HK-2 (cell line): Measurements from ENCODE around the gene AMMECR1.

ENCODE experiments used
- DNase-seq: peaks from one replicate; pipeline ENCODE4 v3.0.0-alpha.2; 2018; ENCODE audit not compliant: unreplicated experiment

The AMMECR1 gene

DNA sequence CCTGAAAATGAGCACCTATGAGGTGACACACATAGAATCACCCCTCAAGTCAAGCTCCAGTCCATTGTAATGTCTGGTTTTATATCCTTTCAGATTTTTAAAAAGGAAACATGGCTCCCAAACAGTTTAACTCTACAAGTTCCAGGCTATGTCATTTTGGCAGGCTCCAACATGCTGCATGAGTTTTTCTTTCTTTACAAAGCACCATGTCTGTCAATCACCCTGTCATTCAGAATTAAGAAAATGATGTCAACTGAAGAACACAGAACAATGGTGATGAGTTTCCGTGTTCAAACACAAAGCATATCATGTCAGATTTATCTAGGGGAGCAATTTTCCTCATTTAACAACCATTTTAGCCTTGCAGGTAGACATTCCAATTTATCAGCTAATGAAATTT lies 106.5 kb downstream of the AMMECR1 start:
- no peak for DNase-seq

GRCh38 chrX:110210417-110211139 lies 107.3 kb downstream of the AMMECR1 start:
- DNase-seq, result no peak

DNA sequence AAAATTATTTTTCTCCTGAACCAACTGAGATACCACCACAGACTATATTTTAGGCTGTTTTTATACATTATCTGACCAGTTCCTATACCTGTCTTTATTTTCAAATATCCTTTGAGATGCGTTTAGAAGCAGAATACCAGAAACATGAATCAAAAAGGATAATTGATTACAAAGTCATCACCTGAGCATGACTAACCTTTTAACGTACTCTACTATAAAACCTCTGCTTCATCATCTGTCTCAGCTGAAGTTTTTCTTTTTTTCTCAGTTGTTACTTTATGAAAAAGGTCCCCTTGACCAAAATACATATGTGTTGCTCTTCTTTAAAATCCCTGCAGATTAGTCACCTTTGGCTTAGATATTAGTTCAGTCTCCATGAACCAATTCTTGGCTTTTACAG lies 109.8 kb downstream of the AMMECR1 start:
- DNase-seq, result no peak

DNA sequence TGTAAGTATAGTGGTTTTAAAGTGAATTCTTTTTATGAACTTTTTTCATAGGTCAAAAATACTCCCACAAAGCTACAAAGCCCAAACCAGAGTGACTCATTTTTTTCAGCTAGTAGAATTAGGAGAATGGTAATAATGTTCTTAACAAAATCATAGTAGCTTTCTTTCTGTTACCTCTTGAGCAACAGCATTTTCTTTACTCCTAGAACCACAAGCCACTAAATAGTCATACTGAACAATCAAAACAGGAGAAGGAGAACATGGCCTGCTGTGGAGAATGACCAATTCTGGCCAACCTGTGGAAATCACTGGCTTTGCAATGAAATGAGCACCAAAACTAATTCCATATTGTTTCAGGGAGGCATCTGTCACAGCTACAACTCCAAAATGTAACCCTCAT lies 112.9 kb downstream of the AMMECR1 start:
- DNase-seq, result no peak

DNA sequence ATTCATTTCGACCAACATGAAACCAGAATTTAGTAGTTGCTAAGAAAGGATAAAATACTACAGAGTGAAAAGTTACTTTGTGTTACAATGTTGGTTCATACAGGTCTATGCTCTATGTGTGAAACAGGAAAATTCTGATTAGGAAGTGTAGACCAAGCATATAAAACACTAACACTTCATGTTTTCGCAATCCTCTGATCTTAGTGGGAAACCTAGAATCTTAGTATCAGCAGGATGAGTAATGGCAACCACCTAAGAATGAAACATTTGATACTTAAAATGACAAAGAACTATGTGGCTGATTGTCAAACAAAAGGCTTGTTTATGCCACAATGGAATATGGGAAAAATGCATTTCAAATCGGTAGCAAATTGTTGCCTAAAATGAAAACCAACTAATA lies 116.1 kb downstream of the AMMECR1 start:
- DNase-seq, result no peak

DNA sequence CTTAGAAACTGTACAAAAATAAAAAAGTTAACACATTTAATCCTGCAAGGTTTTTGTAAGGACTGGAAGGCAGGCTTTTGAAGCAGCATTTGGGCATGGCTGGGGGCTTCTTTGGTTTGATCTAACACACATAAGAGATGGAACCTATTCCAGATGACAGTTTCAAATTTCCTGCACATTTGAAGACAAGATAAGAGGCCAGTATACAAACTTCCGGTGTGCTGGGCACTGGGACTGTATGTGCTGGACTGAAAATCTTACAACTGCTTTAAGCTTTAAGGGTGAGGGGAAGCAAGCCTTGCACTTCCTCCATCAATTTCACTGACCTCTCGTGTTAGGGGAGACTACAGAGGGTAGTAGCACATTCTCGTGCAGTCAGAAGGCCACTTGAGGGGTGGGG lies 122.9 kb downstream of the AMMECR1 start:
- DNase-seq, result no peak

DNA sequence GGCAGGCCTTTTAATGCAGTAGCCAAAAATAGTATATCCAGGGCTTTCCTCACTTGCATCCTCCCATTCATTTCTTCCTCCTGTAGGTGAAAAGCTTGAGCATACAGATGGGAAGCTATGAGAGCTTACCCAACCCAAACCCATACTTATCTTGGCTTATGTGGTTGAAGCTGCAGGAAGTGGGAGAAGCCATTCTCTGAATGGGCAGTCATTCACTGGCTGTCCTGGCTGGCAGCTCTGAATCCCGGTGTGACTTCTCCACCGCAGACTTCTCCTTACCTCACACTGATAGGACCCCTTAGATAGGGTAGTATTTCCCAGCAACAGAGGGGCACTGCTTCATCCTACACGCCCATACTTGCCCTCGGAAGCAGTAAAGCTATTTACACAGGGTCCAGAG lies 125.4 kb downstream of the AMMECR1 start:
- DNase-seq, result no peak

GRCh38 chrX:110188701-110189558 lies 129.0 kb downstream of the AMMECR1 start:
- DNase-seq, result no peak

DNA sequence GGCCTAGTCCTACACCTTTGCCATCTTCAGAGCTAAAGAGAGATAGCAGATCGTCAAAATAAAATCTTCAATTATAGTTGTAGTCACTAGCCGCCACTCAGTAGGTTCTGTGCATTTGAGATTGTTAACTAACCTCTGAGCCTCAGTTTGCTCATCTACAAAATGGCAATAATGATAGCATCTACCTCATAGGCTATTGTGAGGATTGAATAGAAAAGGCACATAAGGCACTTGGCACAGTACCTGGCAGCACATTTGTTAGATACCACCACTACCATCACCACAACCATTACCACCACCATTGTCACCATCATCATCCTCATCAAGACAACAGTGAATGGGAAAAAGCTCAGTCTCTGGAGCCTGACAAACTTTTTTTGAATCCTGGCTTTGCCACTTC lies 134.6 kb downstream of the AMMECR1 start:
- DNase-seq, result no peak

DNA sequence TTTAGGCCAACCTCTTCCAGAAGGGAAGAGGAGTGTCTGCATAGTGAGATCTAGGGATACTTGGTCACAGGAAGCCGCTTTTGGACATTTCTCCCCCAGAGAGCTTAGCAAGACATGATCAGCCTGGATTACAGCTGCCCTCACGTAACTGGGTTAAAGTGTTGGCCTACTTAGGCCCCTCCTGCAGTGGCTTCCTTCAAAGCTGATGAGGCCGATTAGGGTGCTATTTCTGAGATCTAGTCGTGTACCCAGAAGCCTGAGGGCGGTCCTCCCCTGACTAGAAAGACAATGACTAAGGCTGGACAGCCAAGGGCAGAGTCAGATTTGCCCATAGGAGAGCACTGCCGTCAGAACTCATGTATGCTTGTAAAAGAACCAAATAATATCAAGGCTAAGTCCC lies 135.0 kb downstream of the AMMECR1 start:
- DNase-seq, result no peak

- DNase-seq, result no peak
These were observed 135.5 kb downstream of the AMMECR1 start for GRCh38 chrX:110182362-110182761.

- DNase-seq, result no peak
These were observed 136.3 kb downstream of the AMMECR1 start for GRCh38 chrX:110181459-110182137.

DNA sequence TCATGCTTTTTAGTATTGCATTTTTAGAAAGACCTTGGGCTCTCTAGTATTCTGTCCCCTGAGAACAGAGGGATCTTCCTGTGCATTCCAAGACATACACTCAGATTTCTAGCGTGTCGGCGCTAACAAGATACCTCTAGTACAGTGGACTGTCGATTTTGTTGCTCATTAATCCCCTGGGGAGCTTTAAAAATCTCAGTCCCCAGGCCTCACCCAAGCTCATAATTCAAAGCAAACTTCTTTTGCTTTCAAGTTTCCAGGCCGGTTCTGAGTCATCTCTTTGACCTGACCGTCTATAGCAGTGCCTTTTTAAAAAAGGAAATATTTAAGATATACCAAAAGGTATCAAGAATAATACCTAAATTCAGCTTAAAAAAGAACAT lies 137.0 kb downstream of the AMMECR1 start:
- DNase-seq, result no peak

DNA sequence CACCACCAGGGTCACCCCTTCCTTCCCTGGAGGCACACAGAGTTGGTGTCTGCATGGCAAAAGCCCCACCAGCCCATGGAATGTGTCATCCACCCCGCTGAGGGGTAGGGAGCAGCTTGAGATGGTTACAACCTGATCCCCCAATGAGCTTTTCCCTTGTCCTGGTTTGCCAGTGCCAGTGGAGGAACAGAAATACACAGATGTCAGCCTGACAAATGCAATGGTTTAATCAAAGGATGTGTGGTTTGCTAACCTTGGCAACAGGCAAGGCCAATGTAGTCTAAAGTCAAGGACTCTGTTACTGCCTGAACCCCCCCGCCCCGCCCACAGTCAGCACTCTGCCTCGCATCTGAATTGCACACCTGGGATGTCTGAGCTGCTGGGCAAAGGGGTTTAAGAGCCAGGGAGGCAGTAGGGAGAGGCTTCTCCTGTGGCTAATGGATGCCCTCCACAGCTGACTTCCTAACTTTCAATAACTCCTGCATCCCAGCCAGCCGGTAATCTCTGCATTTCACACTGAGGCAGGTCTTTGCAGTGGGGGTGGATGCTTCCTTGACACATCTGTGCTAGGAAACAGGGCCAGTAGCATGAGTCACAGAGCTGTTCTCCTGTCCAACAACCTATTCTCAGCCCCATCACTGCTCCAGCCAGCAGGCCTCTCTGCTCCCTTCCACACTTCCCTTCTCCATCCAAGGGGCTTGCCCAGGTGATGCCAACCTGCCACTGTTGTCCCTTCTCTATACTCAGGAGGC lies 137.5 kb downstream of the AMMECR1 start:
- DNase-seq, result peak; percentile 38

DNA sequence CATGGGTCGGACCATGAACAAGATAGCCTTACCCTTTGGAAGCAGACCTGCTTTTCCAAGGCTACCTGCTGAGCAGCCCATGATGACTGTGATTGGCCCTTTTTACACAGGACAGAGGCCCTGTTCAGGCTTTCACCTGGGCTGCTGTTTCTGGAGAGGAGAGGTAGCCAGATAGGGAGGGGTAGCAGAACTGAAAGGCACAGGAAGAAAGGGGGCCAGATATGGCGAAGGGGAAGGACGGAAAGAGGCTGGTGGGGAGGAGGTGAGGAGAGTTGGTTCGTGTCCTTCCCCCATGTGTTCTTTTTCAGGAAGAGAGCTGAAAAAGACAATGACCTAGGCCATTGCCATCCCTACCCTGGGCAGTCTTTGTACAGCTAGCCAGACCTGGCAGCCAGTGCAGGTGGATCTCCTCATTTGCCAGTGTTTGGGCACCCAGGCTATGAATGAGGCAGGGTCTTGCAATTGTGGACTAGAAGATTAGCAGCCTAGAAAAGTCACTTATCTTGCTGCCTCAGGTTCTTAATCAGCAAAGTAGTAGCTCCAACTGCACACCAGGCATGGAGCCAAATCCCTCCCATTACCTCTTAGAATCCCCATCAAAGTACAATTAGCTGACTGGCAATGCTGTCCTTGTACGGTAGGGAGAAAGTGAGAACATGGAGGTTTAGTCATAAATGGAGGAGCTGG lies 139.6 kb downstream of the AMMECR1 start:
- DNase-seq, result no peak

DNA sequence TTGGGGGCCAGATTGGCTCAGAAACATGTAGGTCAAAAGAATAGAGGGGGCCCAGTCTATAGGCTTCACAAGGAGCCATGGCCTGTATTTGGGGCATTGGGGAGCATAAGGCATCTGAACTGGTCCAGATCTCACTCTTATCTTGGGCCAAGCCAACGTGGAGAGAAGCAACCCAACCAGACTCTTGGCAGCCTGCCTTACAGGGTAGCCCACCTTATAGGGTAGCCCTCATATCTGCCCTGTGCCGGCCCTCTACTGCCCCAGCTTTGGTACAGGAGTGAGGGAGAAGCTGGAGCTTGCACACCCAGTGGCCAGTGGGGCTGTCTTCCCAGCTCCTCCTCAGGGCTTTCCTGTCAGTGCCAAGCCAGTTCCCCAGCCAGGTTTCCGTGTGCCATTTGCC lies 142.2 kb downstream of the AMMECR1 start:
- DNase-seq, result no peak

DNA sequence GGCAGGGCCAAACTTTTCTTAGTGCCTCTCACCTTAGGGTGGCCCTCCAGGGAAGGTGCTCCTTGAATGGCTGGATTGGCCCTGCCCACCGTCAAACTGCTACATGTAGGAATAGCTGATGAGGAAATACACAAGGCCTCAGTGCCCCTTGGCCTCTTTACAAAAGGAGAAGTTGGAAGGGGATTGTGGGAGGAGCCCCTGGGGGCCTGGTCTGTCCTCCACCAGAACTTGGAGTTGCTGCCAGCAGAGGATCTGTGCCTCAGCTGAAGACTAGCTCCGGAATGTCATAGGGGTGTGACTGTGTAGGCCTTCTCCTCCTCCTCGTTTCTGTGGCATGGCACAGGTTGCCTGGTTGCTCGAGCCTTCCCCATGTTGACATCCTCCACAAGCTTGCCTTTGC lies 142.7 kb downstream of the AMMECR1 start:
- no peak for DNase-seq

DNA sequence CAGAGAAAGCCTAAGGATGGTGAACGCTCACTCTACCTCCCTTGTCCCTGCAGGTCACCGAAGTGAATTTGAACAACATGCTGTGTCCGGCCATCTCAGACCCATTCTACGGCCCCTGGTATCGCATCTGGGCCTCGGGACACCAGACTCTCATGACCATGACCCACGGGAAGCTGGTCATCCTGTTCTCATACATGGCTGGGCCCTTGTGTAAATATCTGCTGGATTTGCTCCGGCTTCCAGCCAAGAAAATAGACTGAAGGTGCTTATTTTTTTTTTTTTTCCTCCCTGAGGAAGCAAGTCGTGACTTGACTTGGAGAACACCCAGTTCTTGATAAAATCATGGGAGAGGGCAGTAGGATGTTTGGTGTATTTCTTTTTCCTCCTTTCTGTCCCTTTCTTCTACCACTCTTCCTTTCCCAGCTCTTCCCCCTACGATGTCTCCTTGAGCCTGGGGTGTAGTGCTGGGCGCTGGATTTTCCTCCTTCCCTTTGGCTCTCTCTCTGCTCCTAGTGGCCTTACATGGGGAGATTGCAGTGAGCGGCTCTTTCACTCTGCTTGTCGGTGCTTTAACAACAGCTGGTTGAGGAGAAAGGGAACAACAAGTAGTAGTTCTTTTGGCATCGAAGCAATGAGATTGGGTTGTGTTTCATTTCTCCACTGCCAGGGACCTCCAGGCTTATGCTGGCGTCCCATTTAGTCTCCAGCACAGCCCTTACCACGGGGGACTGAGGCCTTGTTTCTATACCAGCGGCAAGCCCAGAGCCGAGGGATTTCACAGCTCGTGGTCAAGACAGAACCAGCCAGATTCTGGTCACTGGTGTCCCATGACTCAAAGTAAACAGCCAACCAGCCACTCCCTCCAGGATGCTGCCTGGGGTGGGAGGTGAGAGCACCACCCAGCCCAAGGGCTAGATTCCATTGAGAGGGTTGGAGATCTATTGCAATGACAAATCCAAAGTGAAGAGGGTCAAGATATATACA lies 144.4 kb downstream of the AMMECR1 start:
- DNase-seq, result peak; percentile 31

GRCh38 chrX:110172215-110172614 lies 145.7 kb downstream of the AMMECR1 start:
- no peak for DNase-seq

DNA sequence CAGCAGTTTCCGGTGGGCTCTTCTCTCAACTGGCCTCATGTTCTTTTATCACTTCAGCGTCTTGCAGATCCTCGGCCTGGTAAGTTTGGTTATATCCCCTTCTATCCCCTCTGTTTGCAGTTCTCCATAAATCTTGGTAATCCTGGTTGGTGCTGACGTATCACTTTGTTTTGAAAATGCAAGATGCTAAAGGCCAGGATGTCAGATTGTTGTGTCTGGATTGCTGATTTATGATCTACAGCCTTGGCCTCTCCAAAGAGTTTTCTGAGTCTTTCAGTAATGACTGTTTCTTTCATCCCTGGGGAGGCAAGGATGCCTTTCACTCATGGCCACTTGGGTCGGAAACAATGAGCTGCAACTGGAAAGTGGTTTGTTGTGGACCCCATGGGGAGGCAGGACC lies 146.4 kb downstream of the AMMECR1 start:
- DNase-seq, result no peak
